Nephron progenitor cell (in vitro differentiated cells): ENCODE results near the gene UBE2D2.
"Not testable (repeated sequence)": the region's sequence is repeated elsewhere in the genome, so short reads cannot be mapped to it uniquely, and the experiment has no call there.

Experiments used
- DNase-seq: peaks from one replicate; pipeline ENCODE4 v3.0.0; 2021
- H3K27ac Mint-ChIP-seq: 2 replicates; pipeline ENCODE4 v1.8.0; 2021; ENCODE audit warnings: mild to moderate bottlenecking, moderate library complexity, mixed read lengths
- H3K27me3 Mint-ChIP-seq: 2 replicates; pipeline ENCODE4 v1.8.0; 2021; ENCODE audit warnings: mild to moderate bottlenecking, low read depth, mixed read lengths; ENCODE audit not compliant: poor library complexity
- H3K36me3 Mint-ChIP-seq: 2 replicates; pipeline ENCODE4 v1.8.0; 2021; ENCODE audit warnings: low read depth, mixed read lengths
- H3K4me1 Mint-ChIP-seq: 2 replicates; pipeline ENCODE4 v1.8.0; 2021; ENCODE audit warnings: mixed read lengths
- H3K4me3 Mint-ChIP-seq: 2 replicates; pipeline ENCODE4 v1.8.0; 2021; ENCODE audit warnings: mild to moderate bottlenecking, moderate library complexity, mixed read lengths
- H3K9me3 Mint-ChIP-seq: 2 replicates; pipeline ENCODE4 v1.8.0; 2021; ENCODE audit warnings: mild to moderate bottlenecking, moderate library complexity, mixed read lengths
- TF ChIP-seq, protein P1 (sequence below): fragments of 200-600 bp; sonication (generic); IDR thresholded peaks from 2 replicates; pipeline ENCODE4 v1.5.0; 2021; ENCODE audit warnings: antibody characterized with exemption

UBE2D2 gene

DNA sequence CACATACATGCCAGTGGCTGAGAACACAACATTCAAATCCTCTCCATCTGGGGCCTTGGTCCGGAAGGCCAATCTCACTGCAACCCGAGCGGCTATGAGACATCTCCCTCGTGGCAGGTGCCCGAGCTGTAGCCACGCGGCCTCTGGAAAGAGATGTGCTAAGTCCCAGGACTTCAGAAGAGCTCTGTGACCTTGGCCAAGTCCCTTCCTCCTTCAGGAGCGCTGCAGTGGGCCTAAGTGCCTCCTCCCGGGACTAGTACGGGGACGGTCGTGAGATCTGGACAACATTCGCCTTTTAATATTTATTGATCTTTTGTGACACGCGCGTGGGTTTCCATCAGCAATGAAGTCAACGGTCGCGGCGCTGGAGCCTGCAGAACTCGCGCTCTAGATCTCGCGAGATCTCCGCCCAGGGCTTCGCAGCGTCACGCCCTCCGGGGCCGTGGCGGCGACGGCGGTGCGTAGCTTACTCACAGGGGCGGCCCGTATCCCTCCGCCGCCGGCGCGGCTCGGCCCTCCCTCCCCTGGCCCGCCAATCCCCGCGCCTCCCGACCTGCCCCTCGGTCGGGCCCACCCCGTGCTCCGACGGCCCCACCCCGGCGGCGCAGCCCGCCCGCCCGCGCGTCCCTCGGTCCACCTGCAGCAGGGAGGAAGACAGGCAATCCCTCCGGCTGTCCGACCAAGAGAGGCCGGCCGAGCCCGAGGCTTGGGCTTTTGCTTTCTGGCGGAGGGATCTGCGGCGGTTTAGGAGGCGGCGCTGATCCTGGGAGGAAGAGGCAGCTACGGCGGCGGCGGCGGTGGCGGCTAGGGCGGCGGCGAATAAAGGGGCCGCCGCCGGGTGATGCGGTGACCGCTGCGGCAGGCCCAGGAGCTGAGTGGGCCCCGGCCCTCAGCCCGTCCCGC lies at the start of gene UBE2D2:
Gene UBE2D2, plus strand, starts transcription at position 588 of the 903 bp plus-strand sequence. CDS start 453 bp downstream, outside the sequence.
- peak within 1 kb of the TSS; percentile 96 for H3K27ac Mint-ChIP-seq
- H3K27me3 Mint-ChIP-seq = no peaks in the 10 kb centered on the region
- peak within 1 kb of the TSS; percentile 94 for H3K4me3 Mint-ChIP-seq
- peaks cover 28% of the 10 kb centered on the region for H3K36me3 Mint-ChIP-seq
- TF ChIP-seq, protein P1, sequence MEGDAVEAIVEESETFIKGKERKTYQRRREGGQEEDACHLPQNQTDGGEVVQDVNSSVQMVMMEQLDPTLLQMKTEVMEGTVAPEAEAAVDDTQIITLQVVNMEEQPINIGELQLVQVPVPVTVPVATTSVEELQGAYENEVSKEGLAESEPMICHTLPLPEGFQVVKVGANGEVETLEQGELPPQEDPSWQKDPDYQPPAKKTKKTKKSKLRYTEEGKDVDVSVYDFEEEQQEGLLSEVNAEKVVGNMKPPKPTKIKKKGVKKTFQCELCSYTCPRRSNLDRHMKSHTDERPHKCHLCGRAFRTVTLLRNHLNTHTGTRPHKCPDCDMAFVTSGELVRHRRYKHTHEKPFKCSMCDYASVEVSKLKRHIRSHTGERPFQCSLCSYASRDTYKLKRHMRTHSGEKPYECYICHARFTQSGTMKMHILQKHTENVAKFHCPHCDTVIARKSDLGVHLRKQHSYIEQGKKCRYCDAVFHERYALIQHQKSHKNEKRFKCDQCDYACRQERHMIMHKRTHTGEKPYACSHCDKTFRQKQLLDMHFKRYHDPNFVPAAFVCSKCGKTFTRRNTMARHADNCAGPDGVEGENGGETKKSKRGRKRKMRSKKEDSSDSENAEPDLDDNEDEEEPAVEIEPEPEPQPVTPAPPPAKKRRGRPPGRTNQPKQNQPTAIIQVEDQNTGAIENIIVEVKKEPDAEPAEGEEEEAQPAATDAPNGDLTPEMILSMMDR = no peak
- peaks cover 39% of the 10 kb centered on the region for H3K4me1 Mint-ChIP-seq
- H3K9me3 Mint-ChIP-seq = no peaks in the 10 kb centered on the region
- peak; percentile 96 for DNase-seq

- no peak for DNase-seq
- Mint-ChIP-seq H3K9me3 (peaks cover 10% of the 10 kb centered on the region), H3K4me3 (no peak overlapping the region), H3K27me3 (peaks cover 18% of the 10 kb centered on the region), H3K27ac (no peak overlapping the region), H3K36me3 (peaks cover 4% of the 10 kb centered on the region), H3K4me1 (peaks cover 12% of the 10 kb centered on the region)
- TF ChIP-seq, protein P1 = no peak
Observed at GRCh38 chr5:139512786-139513390, 48.3 kb upstream of the UBE2D2 start.

DNA sequence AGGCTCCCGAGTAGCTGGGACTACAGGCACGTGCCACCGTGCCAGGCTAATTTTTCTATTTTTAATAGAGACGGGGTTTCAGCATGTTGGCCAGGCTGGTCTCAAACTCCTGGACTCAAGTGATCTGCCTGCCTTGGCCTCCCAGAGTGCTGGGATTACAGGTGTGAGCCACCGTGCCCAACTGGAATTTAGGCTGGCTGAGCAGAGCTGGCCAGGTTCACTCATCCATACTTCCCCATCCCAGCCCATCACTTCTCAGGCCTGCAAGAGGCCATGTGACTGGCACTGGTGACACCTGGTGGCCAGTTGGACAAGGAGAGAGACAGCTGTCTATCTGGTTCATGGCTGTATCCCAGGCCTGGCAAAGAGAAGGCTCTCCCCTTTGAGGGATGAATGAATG lies 47.7 kb upstream of the UBE2D2 start:
- TF ChIP-seq, protein P1 = peak; percentile 59

DNA sequence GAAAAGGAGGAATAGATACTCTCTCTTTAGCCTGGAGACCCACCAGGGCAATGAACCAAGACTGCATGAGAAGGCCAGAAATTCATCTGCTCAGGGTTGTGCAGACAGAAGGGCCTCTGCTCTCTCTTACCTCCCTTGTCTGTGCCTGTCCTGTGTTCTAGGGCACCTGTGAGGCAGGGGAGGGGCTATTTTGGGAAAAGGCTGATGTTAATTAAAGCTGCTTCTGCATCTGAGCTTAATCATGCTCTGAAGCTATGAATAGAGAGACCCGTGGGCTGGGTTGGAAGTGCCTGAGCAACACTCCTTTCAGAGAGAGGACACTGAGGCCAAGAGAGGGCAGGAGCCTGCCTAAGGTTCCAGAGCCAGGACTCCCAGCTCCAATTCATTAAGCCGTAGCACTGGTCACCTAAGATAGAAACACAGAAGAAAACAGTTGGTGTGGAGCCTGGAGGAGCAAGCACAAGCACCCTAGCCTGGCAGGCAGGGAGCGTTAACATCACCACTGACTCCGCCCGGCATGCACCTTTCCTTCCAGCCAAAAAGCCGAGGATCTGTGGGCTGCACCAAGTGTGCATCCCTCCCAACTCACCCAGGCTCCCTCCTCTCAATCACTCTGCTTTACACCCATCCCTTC lies 47.2 kb upstream of the UBE2D2 start:
- TF ChIP-seq, protein P1 = peak; percentile 11
- no peak for DNase-seq
- Mint-ChIP-seq H3K36me3 (peaks cover 4% of the 10 kb centered on the region), H3K27me3 (peaks cover 18% of the 10 kb centered on the region), H3K4me3 (no peak overlapping the region), H3K4me1 (peaks cover 21% of the 10 kb centered on the region), H3K27ac (no peak overlapping the region), H3K9me3 (peaks cover 10% of the 10 kb centered on the region)

More for the DNA sequence above, 47.7 kb upstream of the UBE2D2 start:
- not testable (repeated sequence) for H3K36me3 Mint-ChIP-seq, H3K4me3 Mint-ChIP-seq, H3K27ac Mint-ChIP-seq
- peaks cover 18% of the 10 kb centered on the region for H3K27me3 Mint-ChIP-seq
- H3K4me1 Mint-ChIP-seq = peaks cover 16% of the 10 kb centered on the region
- peaks cover 10% of the 10 kb centered on the region for H3K9me3 Mint-ChIP-seq
- DNase-seq = peak; percentile 64

DNA sequence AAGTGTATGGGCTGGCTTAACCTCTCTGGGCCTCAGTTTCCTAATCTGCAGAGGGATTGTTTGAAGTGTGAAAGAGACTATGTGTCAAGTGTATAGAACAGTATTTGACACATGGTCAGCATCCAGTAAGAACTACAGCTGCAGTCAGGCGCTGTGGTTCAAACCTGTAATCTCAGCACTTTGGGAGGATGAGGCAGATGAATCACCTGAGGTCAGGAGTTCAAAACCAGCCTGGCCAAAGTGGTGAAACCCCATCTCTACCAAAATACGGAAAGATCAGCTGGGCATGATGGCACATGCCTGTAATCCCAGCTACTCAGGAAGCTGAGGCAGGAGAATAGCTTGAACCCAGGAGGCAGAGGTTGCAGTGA lies 46.7 kb upstream of the UBE2D2 start:
- Mint-ChIP-seq H3K9me3 (peaks cover 10% of the 10 kb centered on the region), H3K36me3 (peaks cover 4% of the 10 kb centered on the region), H3K27me3 (peaks cover 18% of the 10 kb centered on the region), H3K4me1 (peaks cover 23% of the 10 kb centered on the region), H3K27ac (no peak overlapping the region), H3K4me3 (no peak overlapping the region)
- no peak for DNase-seq
- TF ChIP-seq, protein P1 = no peak
